Uterus (tissue), 4 donors: ENCODE data around the gene NOTCH1. TPM values are rescaled to one million over a fixed set of nuclear protein-coding genes. Genes with fewer than 3 reads are reported as not detected.

Experiments
- DNase-seq, 2 donors: peaks; one replicate each; pipeline ENCODE4 v3.0.0-alpha.2; 2019 to 2020
- H3K27ac ChIP-seq, 2 donors: fragments of 200-600 bp; sonication (generic); 1 replicate in 1 of 2; 2 replicates in 1 of 2; pipeline ENCODE4 v1.5.1; 2016 to 2018
- H3K27me3 ChIP-seq, 2 donors: fragments of 200-600 bp; sonication (generic); one replicate each; pipeline ENCODE4 v1.5.1; 2018 to 2019; ENCODE audit warnings: control low read depth in 1 of 2
- H3K36me3 ChIP-seq, 2 donors: fragments of 200-600 bp; sonication (generic); one replicate each; pipeline ENCODE4 v1.5.1; 2019; ENCODE audit warnings: control low read depth in 1 of 2
- H3K4me1 ChIP-seq, 2 donors: fragments of 200-600 bp; sonication (generic); one replicate each; pipeline ENCODE4 v1.5.1; 2018 to 2019; ENCODE audit warnings: control low read depth in 1 of 2
- H3K4me3 ChIP-seq, 2 donors: fragments of 200-600 bp; sonication (generic); 1 replicate in 1 of 2; 2 replicates in 1 of 2; pipeline ENCODE4 v1.5.1; 2018 to 2019; ENCODE audit warnings: mild to moderate bottlenecking in 1 of 2
- H3K9me3 ChIP-seq, 2 donors: fragments of 200-600 bp; sonication (generic); one replicate each; pipeline ENCODE4 v1.5.1; 2019; ENCODE audit warnings: control low read depth in 1 of 2
- CTCF ChIP-seq, 4 experiments: fragments of 200-600 bp in 2 of 4; fragments of 450-650 bp in 2 of 4; sonication (generic) in 2 of 4; IDR thresholded peaks; one replicate each; pipeline ENCODE4 v1.5.1; 2016 to 2019; ENCODE audit warnings: antibody characterized with exemption in 4 of 4, mild to moderate bottlenecking in 2 of 4, moderate library complexity in 1 of 4
- POLR2A ChIP-seq, 2 donors: fragments of 450-650 bp; IDR thresholded peaks; one replicate each; pipeline ENCODE4 v1.6.1; 2016; ENCODE audit warnings: antibody characterized with exemption in 2 of 2, mild to moderate bottlenecking in 1 of 2, moderate library complexity in 1 of 2
- intact Hi-C: fragments of 100-400 bp; cut with DNase I; formaldehyde crosslinking; loops from one replicate; pipeline ENCODE4 v1.15.1; 2023; ENCODE audit warnings: low total_unique reads
- total RNA-seq, 4 donors: library from RNA; depleted of rRNA in 3 of 4; stranded (reverse); fragments of >200 nt in 3 of 4; gene quantifications; one replicate each; pipeline versions ENCODE4 v1.1.0 to v1.2.4, GENCODE V29; 2014 to 2023
- donor health status: DM: yes; HTN: yes; CAD: no.

Gene NOTCH1
- total RNA-seq, 4 donors from 2014 or later: 19.7 to 109 (median 35.6) TPM

GRCh38 chr9:136467766-136468165 lies 78.1 kb downstream of the NOTCH1 start:
- Histone ChIP-seq H3K9me3 (no peaks in the 10 kb centered on the region), H3K4me1 (no peaks in the 10 kb centered on the region), H3K4me3 (no peak overlapping the region), H3K27ac (no peak overlapping the region), H3K27me3 (no peaks in the 10 kb centered on the region), H3K36me3 (no peaks in the 10 kb centered on the region)
- TF ChIP-seq CTCF (IDR thresholded peaks at IDR 0.05) (no peak), POLR2A (IDR thresholded peaks at IDR 0.05) (no peak)
- intact Hi-C loops: no loop called here
- no peak for DNase-seq

GRCh38 chr9:136466155-136466541 lies 79.7 kb downstream of the NOTCH1 start:
- DNase-seq: no peak
- Histone ChIP-seq H3K27ac (no peak overlapping the region), H3K36me3 (no peaks in the 10 kb centered on the region)

GRCh38 chr9:136465500-136466154 lies 80.2 kb downstream of the NOTCH1 start:
- intact Hi-C loops: no loop called here
- no peak for DNase-seq

More at GRCh38 chr9:136466155-136466541, 79.7 kb downstream of the NOTCH1 start:
- TF ChIP-seq POLR2A (IDR thresholded peaks at IDR 0.05): no peak
- TF ChIP-seq CTCF (IDR thresholded peaks at IDR 0.05): no peak
- Histone ChIP-seq H3K4me3 (no peak overlapping the region), H3K9me3 (no peaks in the 10 kb centered on the region), H3K4me1 (no peaks in the 10 kb centered on the region), H3K27me3 (no peaks in the 10 kb centered on the region)
- intact Hi-C loops: no loop called here

GRCh38 chr9:136464241-136464640 lies 81.6 kb downstream of the NOTCH1 start:
- TF ChIP-seq POLR2A (IDR thresholded peaks at IDR 0.05): no peak
- H3K27me3 ChIP-seq: no peaks in the 10 kb centered on the region
- no peaks in the 10 kb centered on the region for H3K4me1 ChIP-seq
- H3K27ac ChIP-seq: no peak overlapping the region
- no peaks in the 10 kb centered on the region for H3K9me3 ChIP-seq
- H3K36me3 ChIP-seq: no peaks in the 10 kb centered on the region
- intact Hi-C loops: no loop called here
- H3K4me3 ChIP-seq: no peak overlapping the region
- DNase-seq: no peak

More at GRCh38 chr9:136465500-136466154, 80.2 kb downstream of the NOTCH1 start:
- Histone ChIP-seq H3K27ac (no peak overlapping the region), H3K9me3 (no peaks in the 10 kb centered on the region), H3K4me1 (no peaks in the 10 kb centered on the region), H3K4me3 (no peak overlapping the region), H3K36me3 (no peaks in the 10 kb centered on the region), H3K27me3 (no peaks in the 10 kb centered on the region)
- no peak for TF ChIP-seq CTCF (IDR thresholded peaks at IDR 0.05)
- no peak for TF ChIP-seq POLR2A (IDR thresholded peaks at IDR 0.05)

- Histone ChIP-seq H3K9me3 (no peaks in the 10 kb centered on the region), H3K4me1 (no peaks in the 10 kb centered on the region), H3K27ac (no peak overlapping the region), H3K27me3 (no peaks in the 10 kb centered on the region), H3K36me3 (no peaks in the 10 kb centered on the region), H3K4me3 (no peak overlapping the region)
- TF ChIP-seq POLR2A (IDR thresholded peaks at IDR 0.05): no peak
- TF ChIP-seq CTCF (IDR thresholded peaks at IDR 0.05): no peak
- intact Hi-C loops: no loop called here
- no peak for DNase-seq
Observed at GRCh38 chr9:136463578-136463977, 82.3 kb downstream of the NOTCH1 start.
